K562 (cell line): ENCODE measurements around the gene SHISA4.

Experiments used
- OTX1 ChIP-seq: fragments of 450-650 bp; formaldehyde crosslinking; IDR thresholded peaks from 2 replicates; pipeline ENCODE4 v1.4.0; 2022; ENCODE audit warnings: mild to moderate bottlenecking
- RBM34 ChIP-seq: fragments of 200-400 bp; formaldehyde crosslinking; IDR thresholded peaks from 2 replicates; pipeline ENCODE4 v1.6.1; 2018; ENCODE audit warnings: low read length, borderline replicate concordance; ENCODE audit not compliant: insufficient read depth
- ZBTB1 ChIP-seq: sonication (generic); formaldehyde crosslinking; IDR thresholded peaks from 2 replicates; pipeline ENCODE4 v1.8.1; 2023; ENCODE audit warnings: missing genetic modification reagents, low read depth, mild to moderate bottlenecking, borderline replicate concordance
- TF ChIP-seq, protein P1 (sequence below): fragments of 450-650 bp; formaldehyde crosslinking; IDR thresholded peaks from 2 replicates; pipeline ENCODE4 v1.4.0; 2022; ENCODE audit warnings: missing genetic modification characterization

DNA sequence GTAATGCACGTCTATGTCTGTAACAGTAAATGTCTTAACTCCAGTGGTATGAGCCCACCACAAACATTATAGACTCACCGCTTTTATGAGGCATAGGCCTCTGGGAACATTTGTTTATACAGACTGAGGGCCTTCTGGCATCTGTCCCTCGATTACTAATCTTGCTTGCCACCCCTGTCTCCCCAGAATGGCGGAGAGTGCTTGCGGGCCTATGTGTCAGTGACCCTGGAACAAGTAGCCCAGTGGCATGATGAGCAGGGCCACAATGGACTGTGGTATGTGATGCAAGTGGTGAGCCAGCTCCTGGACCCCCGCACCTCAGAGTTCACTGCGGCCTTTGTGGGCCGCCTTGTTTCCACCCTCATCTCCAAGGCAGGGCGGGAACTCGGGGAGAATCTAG lies 18.3 kb upstream of the SHISA4 start:
- TF ChIP-seq ZBTB1 (CRISPR knock-in tag) (no peak), OTX1 (no peak), RBM34 (no peak)
- TF ChIP-seq, protein P1, sequence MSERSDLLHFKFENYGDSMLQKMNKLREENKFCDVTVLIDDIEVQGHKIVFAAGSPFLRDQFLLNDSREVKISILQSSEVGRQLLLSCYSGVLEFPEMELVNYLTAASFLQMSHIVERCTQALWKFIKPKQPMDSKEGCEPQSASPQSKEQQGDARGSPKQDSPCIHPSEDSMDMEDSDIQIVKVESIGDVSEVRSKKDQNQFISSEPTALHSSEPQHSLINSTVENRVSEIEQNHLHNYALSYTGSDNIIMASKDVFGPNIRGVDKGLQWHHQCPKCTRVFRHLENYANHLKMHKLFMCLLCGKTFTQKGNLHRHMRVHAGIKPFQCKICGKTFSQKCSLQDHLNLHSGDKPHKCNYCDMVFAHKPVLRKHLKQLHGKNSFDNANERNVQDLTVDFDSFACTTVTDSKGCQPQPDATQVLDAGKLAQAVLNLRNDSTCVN (CRISPR knock-in tag), result no peak
